ENCODE results near the gene ZNF492.
"Not testable (repeated sequence)": the region's sequence is repeated elsewhere in the genome, so short reads cannot be mapped to it uniquely, and the experiment has no call there.

Gene ZNF492

DNA sequence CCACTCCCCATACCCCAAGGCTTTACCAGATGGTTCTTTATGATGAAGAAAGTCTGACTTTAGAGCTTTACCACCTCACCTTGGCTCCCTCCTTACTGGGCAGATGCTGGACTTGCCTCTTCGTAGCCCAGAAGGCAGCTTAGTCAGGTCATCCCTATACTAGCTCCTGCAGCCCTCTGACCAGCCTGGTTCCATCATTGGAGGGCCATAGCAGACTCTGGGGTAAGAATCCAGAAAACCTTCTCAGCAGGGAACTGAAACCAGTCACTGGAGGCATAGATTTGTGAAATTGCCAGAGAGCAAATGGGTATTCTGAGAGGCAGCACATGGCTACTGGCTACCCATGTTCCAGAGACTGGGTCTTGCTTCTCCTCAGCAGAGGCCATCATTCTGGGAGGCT, 21.8 kb upstream of the ZNF492 start:
- Histone ChIP-seq H3K4me3 (ENCODE audit: low read length) (no peak overlapping the region), H2AFZ (ENCODE audit: low read depth, low read length) (no peak overlapping the region), H3K9ac (ENCODE audit: low read length) (no peak overlapping the region), H3K4me2 (ENCODE audit: low read length) (no peak overlapping the region), H3K36me3 (replicated peaks; ENCODE audit: low read depth, low read length) (no peaks in the 10 kb centered on the region), H3K4me1 (ENCODE audit: low read length) (no peaks in the 10 kb centered on the region), H3K9me3 (ENCODE audit: insufficient read depth, low read length) (peaks cover 2% of the 10 kb centered on the region; the same call in 1 of the 2 replicates), H4K20me1 (ENCODE audit: insufficient read depth, low read length) (no peaks in the 10 kb centered on the region), H3K27ac (ENCODE audit: low read length) (no peak overlapping the region), H3K79me2 (ENCODE audit: low read length) (no peaks in the 10 kb centered on the region), H3K27me3 (ENCODE audit: low read depth, low read length) (no peaks in the 10 kb centered on the region)
- TF ChIP-seq EZH2phosphoT487 (IDR thresholded peaks at IDR 0.05; ENCODE audit: low read depth): no peak
- TF ChIP-seq, protein P1, sequence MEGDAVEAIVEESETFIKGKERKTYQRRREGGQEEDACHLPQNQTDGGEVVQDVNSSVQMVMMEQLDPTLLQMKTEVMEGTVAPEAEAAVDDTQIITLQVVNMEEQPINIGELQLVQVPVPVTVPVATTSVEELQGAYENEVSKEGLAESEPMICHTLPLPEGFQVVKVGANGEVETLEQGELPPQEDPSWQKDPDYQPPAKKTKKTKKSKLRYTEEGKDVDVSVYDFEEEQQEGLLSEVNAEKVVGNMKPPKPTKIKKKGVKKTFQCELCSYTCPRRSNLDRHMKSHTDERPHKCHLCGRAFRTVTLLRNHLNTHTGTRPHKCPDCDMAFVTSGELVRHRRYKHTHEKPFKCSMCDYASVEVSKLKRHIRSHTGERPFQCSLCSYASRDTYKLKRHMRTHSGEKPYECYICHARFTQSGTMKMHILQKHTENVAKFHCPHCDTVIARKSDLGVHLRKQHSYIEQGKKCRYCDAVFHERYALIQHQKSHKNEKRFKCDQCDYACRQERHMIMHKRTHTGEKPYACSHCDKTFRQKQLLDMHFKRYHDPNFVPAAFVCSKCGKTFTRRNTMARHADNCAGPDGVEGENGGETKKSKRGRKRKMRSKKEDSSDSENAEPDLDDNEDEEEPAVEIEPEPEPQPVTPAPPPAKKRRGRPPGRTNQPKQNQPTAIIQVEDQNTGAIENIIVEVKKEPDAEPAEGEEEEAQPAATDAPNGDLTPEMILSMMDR (IDR thresholded peaks at IDR 0.05; ENCODE audit: low read depth, low read length): no peak

DNA sequence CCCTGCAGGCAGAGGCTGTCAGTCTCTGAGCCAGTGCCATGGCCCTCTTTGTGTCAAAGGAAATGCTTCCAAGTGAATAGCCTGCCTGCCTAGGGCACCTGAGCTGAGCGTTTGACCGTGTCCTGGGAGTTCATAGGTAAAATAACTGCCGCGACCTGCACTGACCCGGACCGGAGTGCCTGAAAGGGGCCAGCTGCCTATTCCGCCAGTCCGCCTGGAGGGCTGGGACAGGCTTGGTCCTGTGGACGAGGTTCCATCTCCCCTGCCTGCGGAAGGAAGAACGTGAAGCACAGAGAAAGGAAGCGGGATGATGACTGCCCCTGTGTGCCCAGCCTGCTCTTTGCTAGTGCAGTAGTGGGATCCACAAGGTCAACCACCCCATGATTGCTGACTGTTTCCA, 17.5 kb upstream of the ZNF492 start:
- H3K9me3 ChIP-seq (ENCODE audit: insufficient read depth, low read length): peaks cover 6% of the 10 kb centered on the region; the same call in 1 of the 2 replicates
- H3K4me3 ChIP-seq (ENCODE audit: low read length): no peak overlapping the region
- H3K9ac ChIP-seq (ENCODE audit: low read length): no peak overlapping the region
- H3K27me3 ChIP-seq (ENCODE audit: low read depth, low read length): no peaks in the 10 kb centered on the region
- no peak overlapping the region for H3K27ac ChIP-seq (ENCODE audit: low read length)
- no peak overlapping the region for H2AFZ ChIP-seq (ENCODE audit: low read depth, low read length)
- no peaks in the 10 kb centered on the region for H3K79me2 ChIP-seq (ENCODE audit: low read length)
- no peaks in the 10 kb centered on the region for H3K4me1 ChIP-seq (ENCODE audit: low read length)
- H3K36me3 ChIP-seq (replicated peaks; ENCODE audit: low read depth, low read length): no peaks in the 10 kb centered on the region
- TF ChIP-seq, protein P1 (IDR thresholded peaks at IDR 0.05; ENCODE audit: low read depth, low read length): no peak
- no peak overlapping the region for H3K4me2 ChIP-seq (ENCODE audit: low read length)
- H4K20me1 ChIP-seq (ENCODE audit: insufficient read depth, low read length): no peaks in the 10 kb centered on the region

DNA sequence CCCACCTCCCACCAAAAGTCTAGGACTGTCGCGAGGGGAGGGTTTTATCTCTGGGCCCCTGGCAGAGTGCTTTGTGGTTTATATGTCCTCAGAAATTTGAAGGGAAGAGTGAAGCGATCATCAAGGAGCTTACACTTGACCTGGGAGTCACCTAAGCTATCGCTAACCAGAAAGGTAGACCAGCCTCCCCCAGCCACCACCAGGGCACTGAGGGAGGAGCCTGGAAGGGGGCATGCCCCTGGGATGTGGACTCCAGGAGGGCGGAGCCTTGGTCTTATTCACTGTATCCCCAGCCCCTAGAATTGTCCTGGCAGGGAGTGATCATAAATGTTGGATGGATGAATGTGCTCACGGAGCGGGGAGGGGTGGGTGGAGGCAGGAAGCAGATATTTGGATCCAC, 16.9 kb upstream of the ZNF492 start:
- not testable (repeated sequence) for H3K27me3 ChIP-seq (ENCODE audit: low read depth, low read length); H3K4me1 ChIP-seq (ENCODE audit: low read length); H4K20me1 ChIP-seq (ENCODE audit: insufficient read depth, low read length); H3K9me3 ChIP-seq (ENCODE audit: insufficient read depth, low read length); H3K79me2 ChIP-seq (ENCODE audit: low read length); H3K4me3 ChIP-seq (ENCODE audit: low read length); H3K9ac ChIP-seq (ENCODE audit: low read length); H3K27ac ChIP-seq (ENCODE audit: low read length); H3K36me3 ChIP-seq (replicated peaks; ENCODE audit: low read depth, low read length); H3K4me2 ChIP-seq (ENCODE audit: low read length); H2AFZ ChIP-seq (ENCODE audit: low read depth, low read length)

DNA sequence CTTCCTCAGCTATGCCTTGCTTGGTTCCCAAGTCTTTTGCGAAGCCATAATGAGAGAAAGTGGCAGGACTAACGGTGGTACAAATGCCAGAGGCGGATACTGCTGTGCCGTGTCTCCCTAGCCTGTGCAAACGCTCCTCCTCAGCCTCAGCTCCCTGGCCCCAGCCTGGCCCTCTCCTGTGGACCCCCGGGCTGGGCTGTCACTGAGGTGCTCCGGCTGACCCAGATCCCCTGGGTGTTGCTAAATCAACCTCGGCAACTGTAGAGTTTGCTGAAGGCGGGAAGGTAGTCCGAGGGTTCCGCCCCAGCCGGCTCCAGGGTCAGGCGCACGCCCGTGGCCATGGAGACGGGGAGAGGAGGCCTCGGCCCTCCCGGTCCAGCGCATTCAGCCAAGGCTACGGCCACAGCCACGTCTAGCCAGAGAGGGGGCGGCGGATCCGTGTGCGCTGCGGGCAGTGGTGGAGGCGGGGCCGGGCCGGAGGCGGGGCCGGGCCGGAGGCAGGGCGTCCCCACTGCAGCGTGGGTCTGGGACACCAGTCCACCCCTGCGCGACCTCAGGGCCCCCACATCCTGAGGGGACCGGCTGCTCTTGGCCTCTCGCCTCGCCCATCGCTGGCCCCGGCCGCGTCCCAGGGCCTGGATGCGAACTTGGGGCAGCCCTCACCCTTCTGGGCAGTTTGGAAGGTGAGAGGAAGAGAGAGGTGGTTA, 16.4 kb upstream of the ZNF492 start:
- no peak for TF ChIP-seq EZH2phosphoT487 (IDR thresholded peaks at IDR 0.05; ENCODE audit: low read depth)
- TF ChIP-seq, protein P1 (IDR thresholded peaks at IDR 0.05; ENCODE audit: low read depth, low read length): no peak
- Histone ChIP-seq H3K9me3 (ENCODE audit: insufficient read depth, low read length) (peaks cover 3% of the 10 kb centered on the region; the same call in 1 of the 2 replicates), H3K4me3 (ENCODE audit: low read length) (no peak overlapping the region)

More for the DNA sequence above, 16.4 kb upstream of the ZNF492 start:
- no peak overlapping the region for H3K4me2 ChIP-seq (ENCODE audit: low read length)
- no peak overlapping the region for H3K9ac ChIP-seq (ENCODE audit: low read length)
- no peaks in the 10 kb centered on the region for H4K20me1 ChIP-seq (ENCODE audit: insufficient read depth, low read length)
- no peak overlapping the region for H3K27ac ChIP-seq (ENCODE audit: low read length)
- H3K4me1 ChIP-seq (ENCODE audit: low read length): no peaks in the 10 kb centered on the region
- H2AFZ ChIP-seq (ENCODE audit: low read depth, low read length): no peak overlapping the region
- no peaks in the 10 kb centered on the region for H3K36me3 ChIP-seq (replicated peaks; ENCODE audit: low read depth, low read length)
- H3K27me3 ChIP-seq (ENCODE audit: low read depth, low read length): no peaks in the 10 kb centered on the region
- H3K79me2 ChIP-seq (ENCODE audit: low read length): no peaks in the 10 kb centered on the region

Data from OCI-LY3 (cell line).